Activated T-cell treated with anti-CD3 and anti-CD28 coated beads, Interleukin-2, amount 50 U/mL, for 24 hours (primary cell): ENCODE data around the gene LRSAM1.

Experiments
- DNase-seq: peaks from one replicate; pipeline ENCODE4 v3.0.0-alpha.2; 2020
- H3K27ac Mint-ChIP-seq: 2 replicates; pipeline ENCODE4 v1.8.0; 2020; ENCODE audit warnings: mild to moderate bottlenecking, mixed read lengths
- H3K27me3 Mint-ChIP-seq: 2 replicates; pipeline ENCODE4 v1.8.0; 2020; ENCODE audit warnings: mixed read lengths
- H3K36me3 Mint-ChIP-seq: 2 replicates; pipeline ENCODE4 v1.8.0; 2020; ENCODE audit warnings: low read depth, mixed read lengths
- H3K4me1 Mint-ChIP-seq: 2 replicates; pipeline ENCODE4 v1.8.0; 2020; ENCODE audit warnings: low read depth, mixed read lengths
- H3K4me3 Mint-ChIP-seq: 2 replicates; pipeline ENCODE4 v1.8.0; 2020; ENCODE audit warnings: mild to moderate bottlenecking, moderate library complexity, mixed read lengths
- H3K9me3 Mint-ChIP-seq: 2 replicates; pipeline ENCODE4 v1.8.0; 2020; ENCODE audit warnings: mixed read lengths

The LRSAM1 gene

DNA sequence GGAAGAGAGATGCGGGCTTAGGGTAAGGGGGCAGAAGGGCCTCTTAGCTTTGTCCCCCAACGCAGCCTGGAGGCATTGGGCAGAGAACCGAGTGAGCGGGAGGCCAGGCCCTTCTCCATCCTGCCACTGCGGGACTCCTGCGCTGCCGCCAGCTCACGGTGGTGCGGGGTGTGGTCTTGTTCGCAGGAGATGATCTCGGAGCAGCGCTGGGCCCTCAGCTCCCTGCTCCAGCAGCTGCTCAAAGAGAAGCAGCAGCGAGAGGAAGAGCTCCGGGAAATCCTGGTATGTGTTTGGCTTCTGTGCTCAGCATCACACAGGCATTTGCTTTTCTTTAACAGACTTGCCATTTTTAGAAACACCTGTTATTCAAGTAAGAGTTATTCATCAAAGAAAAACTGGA is 41.3 kb downstream of the LRSAM1 start:
- Mint-ChIP-seq H3K27me3 (no peaks in the 10 kb centered on the region), H3K27ac (no peak overlapping the region), H3K9me3 (no peaks in the 10 kb centered on the region), H3K36me3 (peaks cover 80% of the 10 kb centered on the region), H3K4me1 (no peaks in the 10 kb centered on the region), H3K4me3 (no peak overlapping the region)
- no peak for DNase-seq

DNA sequence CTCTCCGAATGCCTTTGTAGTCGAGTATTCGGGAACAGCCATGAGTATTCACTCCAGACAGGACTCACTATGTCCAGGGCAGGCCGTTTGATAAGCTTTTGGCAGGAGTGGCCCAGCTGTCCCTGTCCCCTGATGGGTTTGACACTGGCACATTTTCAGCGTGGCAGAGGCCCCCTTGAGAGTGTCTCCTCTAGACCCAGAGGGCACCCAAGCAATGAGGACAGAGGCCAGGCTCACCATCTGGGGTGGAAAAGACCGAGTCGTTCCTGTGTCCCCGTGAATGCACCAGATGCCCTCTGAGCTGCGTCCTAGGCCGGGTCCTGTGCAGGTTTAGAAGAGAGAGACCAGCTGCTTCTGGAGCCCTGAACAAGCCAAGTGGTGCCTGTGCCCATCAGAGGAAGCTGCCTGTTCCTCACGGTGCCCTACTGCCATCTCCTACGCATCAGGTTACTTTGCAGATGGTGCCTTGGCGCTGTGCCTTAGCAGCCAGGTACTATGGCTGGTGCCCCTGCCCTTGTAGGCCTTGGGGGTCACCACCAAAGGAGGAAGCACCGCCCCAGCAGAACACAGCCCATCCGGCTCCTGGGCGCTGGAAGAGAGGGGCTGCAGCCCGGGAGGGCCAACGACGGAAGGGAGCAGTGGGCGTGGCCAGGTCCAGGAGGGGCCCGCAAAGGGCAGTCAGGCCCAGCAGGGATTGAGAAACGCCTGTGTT is 42.4 kb downstream of the LRSAM1 start:
- no peak for DNase-seq
- no peak overlapping the region for H3K27ac Mint-ChIP-seq
- no peak overlapping the region for H3K4me3 Mint-ChIP-seq
- peaks cover 78% of the 10 kb centered on the region for H3K36me3 Mint-ChIP-seq
- H3K9me3 Mint-ChIP-seq, result no peaks in the 10 kb centered on the region
- no peaks in the 10 kb centered on the region for H3K27me3 Mint-ChIP-seq
- H3K4me1 Mint-ChIP-seq, result no peaks in the 10 kb centered on the region

DNA sequence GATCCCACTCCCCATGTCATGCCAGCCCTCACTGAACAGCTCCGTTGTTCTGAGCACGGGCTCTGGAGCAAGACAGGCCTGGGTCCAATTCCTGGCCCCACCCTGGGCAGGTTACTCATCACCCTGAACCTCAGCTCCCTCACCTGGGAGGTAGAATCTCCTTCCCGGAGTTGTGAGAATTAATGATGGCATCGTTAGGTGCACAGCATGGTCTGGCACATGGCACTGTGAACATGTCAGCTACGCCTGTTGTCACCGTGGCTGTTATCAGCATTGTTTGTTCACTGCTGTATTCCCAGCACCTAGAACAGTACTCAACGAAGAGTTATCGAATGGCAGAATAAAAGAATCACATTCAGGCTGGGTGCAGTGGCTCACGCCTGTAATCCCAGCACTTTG is 43.0 kb downstream of the LRSAM1 start:
- no peak for DNase-seq
- Mint-ChIP-seq H3K9me3 (no peaks in the 10 kb centered on the region), H3K4me1 (no peaks in the 10 kb centered on the region), H3K4me3 (no peak overlapping the region), H3K27ac (no peak overlapping the region), H3K36me3 (peaks cover 72% of the 10 kb centered on the region), H3K27me3 (no peaks in the 10 kb centered on the region)

DNA sequence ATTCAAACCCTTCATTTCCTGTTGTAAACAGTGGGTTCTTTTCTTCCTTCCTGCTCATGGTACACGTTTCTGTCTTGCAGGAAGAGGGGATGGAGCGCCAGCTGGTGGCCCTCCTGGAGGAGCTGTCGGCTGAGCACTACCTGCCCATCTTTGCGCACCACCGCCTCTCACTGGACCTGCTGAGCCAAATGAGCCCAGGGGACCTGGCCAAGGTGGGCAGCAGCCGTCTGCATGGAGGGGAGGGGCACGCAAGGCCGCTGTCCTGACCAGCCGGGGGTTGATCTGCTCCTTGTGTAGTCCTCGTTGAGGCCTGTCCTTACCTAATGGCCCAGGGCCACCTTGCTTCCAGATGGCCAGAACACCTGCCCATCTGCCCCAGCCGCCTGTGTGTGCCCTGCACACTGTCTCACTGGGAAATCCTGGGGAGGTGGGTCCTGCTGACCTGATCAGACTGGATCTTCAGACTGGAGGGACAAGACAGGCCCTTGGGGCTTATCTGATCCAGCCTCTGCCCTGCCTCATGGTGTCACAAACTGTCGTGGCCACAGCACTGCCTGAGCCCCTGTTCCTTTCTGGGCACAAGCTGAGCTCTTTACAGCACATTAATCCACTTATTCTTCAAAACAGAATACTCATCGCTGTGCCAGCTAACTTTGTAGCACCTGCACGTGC is 44.7 kb downstream of the LRSAM1 start:
- no peak overlapping the region for H3K27ac Mint-ChIP-seq

DNA sequence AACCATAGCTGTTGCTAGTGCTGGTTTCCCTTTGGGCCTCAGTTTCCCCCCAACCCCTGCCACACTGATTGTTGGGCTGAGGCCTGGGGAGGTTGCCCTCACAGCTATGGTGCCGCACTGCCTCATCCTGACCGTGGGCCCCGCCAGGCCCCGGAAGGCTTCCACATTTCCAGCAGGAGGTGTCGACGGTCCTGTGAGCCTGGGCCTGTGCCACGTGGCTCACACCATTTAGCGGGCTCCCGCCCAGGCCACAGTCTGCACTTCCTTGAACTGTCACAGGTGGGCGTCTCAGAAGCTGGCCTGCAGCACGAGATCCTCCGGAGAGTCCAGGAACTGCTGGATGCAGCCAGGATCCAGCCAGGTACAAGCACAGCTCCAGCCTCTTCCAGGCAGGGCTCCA is 45.7 kb downstream of the LRSAM1 start:
- H3K9me3 Mint-ChIP-seq, result no peaks in the 10 kb centered on the region

More for the DNA sequence above, 44.7 kb downstream of the LRSAM1 start:
- no peak overlapping the region for H3K4me3 Mint-ChIP-seq
- H3K36me3 Mint-ChIP-seq, result peaks cover 60% of the 10 kb centered on the region
- no peaks in the 10 kb centered on the region for H3K27me3 Mint-ChIP-seq
- no peaks in the 10 kb centered on the region for H3K9me3 Mint-ChIP-seq
- no peak for DNase-seq
- H3K4me1 Mint-ChIP-seq, result no peaks in the 10 kb centered on the region

DNA sequence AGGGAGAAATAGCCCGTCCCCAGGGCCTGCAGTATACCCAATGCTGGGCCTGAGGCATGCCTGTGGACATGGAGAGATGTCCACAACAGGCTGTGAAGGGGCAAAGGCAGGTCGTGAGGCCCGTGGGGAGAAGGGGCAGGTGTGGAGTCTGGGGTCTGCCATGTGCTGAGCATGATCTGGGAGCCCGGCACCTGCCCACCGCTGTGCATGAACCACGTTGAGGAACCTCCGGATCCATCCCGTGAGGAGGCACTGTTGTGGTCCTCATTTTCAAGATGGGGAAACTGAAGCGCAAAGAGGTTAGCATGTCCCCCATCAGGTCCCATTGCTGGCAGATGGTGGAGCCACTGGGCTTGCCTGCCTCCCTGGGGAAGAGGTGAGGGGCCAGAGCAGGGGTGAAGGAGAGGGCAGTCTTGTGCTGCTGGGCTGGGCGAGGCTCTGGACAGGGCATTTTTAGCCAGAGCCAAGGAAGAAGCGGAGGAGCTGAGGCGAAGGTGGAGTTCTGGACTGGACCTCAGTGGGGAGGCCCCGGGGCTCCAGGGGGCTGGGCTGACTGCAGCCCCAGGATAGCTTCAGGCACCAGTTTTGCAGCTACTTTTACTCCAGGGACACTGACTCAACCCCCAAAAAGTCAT is 46.5 kb downstream of the LRSAM1 start:
- no peaks in the 10 kb centered on the region for H3K4me1 Mint-ChIP-seq
- peaks cover 50% of the 10 kb centered on the region for H3K36me3 Mint-ChIP-seq
- no peak overlapping the region for H3K27ac Mint-ChIP-seq

More for the DNA sequence above, 45.7 kb downstream of the LRSAM1 start:
- no peak overlapping the region for H3K4me3 Mint-ChIP-seq
- no peak for DNase-seq
- H3K4me1 Mint-ChIP-seq, result no peaks in the 10 kb centered on the region
- H3K27me3 Mint-ChIP-seq, result no peaks in the 10 kb centered on the region
- H3K36me3 Mint-ChIP-seq, result peaks cover 56% of the 10 kb centered on the region
- H3K27ac Mint-ChIP-seq, result no peak overlapping the region

DNA sequence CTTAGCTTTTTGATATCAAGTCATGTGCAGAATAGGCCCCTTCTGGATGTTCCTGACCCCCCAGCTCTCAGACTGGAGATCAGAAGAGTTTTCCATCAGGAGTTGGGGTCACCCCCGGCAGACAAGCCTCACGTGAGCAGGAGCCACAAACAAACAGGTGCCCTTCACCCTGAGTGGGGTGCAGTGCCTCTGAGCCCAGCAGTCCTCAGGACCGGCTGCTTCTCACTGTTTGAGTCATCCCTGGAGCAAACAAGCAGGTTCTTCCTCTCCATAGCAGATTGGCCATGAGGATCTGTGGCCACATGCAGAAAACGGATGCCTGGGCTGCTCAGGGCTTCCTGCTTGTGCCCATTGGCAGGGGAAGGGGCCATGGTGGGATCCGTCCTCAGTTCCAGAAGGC is 47.0 kb downstream of the LRSAM1 start:
- no peaks in the 10 kb centered on the region for H3K27me3 Mint-ChIP-seq
- no peaks in the 10 kb centered on the region for H3K9me3 Mint-ChIP-seq
- no peak for DNase-seq
- no peak overlapping the region for H3K27ac Mint-ChIP-seq
- peaks cover 45% of the 10 kb centered on the region for H3K36me3 Mint-ChIP-seq
- H3K4me1 Mint-ChIP-seq, result no peaks in the 10 kb centered on the region
- no peak overlapping the region for H3K4me3 Mint-ChIP-seq

More for the DNA sequence above, 46.5 kb downstream of the LRSAM1 start:
- H3K4me3 Mint-ChIP-seq, result no peak overlapping the region
- DNase-seq, result no peak
- H3K9me3 Mint-ChIP-seq, result no peaks in the 10 kb centered on the region
- no peaks in the 10 kb centered on the region for H3K27me3 Mint-ChIP-seq

DNA sequence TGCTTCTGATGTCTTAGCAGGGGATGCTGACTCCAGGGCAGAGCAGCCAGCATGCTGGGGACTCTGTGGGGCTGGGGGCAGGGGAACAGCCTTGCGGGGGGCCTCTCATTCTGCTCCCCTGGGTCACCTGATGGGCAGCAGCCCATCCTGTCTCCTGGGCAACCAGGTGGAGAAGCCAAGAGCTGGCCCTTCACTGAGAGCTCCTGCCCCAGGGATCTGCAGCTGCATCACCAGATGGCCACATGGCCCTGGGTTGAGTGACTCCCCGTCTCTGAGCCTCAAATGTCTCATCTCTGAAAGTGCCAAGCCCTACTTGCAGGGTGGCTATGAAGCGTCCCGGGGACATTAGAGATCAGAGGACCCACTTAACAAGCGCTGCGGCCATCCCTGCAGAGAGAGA is 49.1 kb downstream of the LRSAM1 start:
- Mint-ChIP-seq H3K9me3 (no peaks in the 10 kb centered on the region), H3K4me3 (no peak overlapping the region), H3K27ac (no peak overlapping the region), H3K36me3 (peaks cover 32% of the 10 kb centered on the region), H3K27me3 (no peaks in the 10 kb centered on the region), H3K4me1 (no peaks in the 10 kb centered on the region)
- DNase-seq, result no peak

DNA sequence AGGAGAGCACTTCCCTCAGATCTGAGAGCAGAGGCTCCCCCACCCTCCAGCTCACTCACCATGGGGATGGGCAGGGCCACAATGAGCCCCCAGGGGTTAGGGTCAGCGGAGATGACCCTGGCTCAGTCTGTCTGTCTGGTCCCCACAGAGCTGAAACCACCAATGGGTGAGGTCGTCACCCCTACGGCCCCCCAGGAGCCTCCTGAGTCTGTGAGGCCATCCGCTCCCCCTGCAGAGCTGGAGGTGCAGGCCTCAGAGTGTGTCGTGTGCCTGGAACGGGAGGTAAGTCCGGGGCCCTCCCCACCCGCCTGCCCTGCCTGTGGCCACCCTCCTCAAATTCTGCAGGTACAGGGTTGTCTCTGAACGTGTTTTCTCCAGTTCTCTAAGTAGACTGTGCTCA is 49.6 kb downstream of the LRSAM1 start:
- no peak for DNase-seq
- Mint-ChIP-seq H3K9me3 (no peaks in the 10 kb centered on the region), H3K27ac (no peak overlapping the region), H3K4me3 (no peak overlapping the region), H3K4me1 (no peaks in the 10 kb centered on the region), H3K36me3 (peaks cover 27% of the 10 kb centered on the region), H3K27me3 (no peaks in the 10 kb centered on the region)

GRCh38 chr9:127501821-127502343 is 50.6 kb downstream of the LRSAM1 start:
- Mint-ChIP-seq H3K27ac (no peak overlapping the region), H3K9me3 (no peaks in the 10 kb centered on the region), H3K36me3 (peaks cover 18% of the 10 kb centered on the region), H3K27me3 (no peaks in the 10 kb centered on the region), H3K4me3 (no peak overlapping the region), H3K4me1 (no peaks in the 10 kb centered on the region)
- no peak for DNase-seq

GRCh38 chr9:127502706-127503378 is 51.5 kb downstream of the LRSAM1 start:
- Mint-ChIP-seq H3K36me3 (peaks cover 11% of the 10 kb centered on the region), H3K27me3 (no peaks in the 10 kb centered on the region), H3K4me3 (no peak overlapping the region), H3K9me3 (no peaks in the 10 kb centered on the region), H3K4me1 (no peaks in the 10 kb centered on the region), H3K27ac (no peak overlapping the region)
- no peak for DNase-seq

- Mint-ChIP-seq H3K27ac (no peak overlapping the region), H3K4me1 (no peaks in the 10 kb centered on the region), H3K27me3 (no peaks in the 10 kb centered on the region), H3K4me3 (no peak overlapping the region), H3K9me3 (no peaks in the 10 kb centered on the region), H3K36me3 (peaks cover 7% of the 10 kb centered on the region)
- no peak for DNase-seq
These were observed 52.1 kb downstream of the LRSAM1 start for GRCh38 chr9:127503379-127503921.

DNA sequence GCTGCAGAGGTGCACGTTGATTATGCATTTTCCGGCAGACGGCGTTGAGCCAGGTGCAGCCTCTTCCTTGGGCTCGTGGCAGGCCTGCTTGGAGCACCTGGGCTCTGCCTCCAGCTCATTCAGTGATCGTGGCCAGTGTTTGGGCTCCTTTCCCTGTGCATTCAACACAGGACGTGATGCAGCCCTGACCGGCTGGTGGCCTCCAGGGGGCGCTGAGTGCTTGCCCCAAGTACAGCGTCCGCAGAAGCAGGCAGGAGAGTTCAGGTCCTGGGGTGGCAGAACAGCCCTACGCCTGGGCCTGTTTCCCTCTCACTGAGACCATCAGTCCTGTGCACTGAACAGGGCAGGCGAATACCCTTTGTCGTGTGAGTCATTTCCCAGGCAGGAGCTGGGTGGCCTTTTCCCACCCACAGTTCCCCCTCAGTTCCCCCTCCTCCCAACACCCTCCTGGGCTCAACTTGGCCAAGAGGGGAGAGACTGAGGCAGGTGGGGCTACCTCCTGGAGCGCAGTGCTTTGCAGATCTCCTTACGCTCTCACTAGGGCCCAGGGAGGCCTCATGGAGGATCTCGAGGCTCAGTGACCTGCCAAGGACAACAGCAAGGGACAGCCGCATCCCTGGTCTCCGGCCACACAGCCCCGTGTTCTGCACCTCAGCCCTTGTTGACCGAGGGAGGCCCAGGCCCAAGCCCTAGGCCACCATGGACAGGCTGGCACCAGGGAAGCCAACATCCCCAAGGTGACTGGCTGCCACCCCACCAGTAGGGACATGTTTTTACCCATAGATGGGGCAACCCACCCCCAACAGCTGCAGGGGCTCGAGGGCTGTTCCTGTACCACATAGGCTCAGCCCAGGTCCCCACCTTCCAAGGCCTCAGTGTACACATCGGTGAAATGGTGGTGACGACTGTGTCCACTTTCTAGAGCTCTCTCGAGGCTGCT is 52.9 kb downstream of the LRSAM1 start:
- H3K4me3 Mint-ChIP-seq, result no peak overlapping the region
- H3K9me3 Mint-ChIP-seq, result no peaks in the 10 kb centered on the region
- H3K27me3 Mint-ChIP-seq, result no peaks in the 10 kb centered on the region
- peak; percentile 85 for DNase-seq
- H3K36me3 Mint-ChIP-seq, result peaks cover 8% of the 10 kb centered on the region
- no peaks in the 10 kb centered on the region for H3K4me1 Mint-ChIP-seq
- H3K27ac Mint-ChIP-seq, result no peak overlapping the region
